ENCODE measurements around the gene H3-3A.
"Not testable (repeated sequence)": the region's sequence is repeated elsewhere in the genome, so short reads cannot be mapped to it uniquely, and the experiment has no call there.

Gene H3-3A

DNA sequence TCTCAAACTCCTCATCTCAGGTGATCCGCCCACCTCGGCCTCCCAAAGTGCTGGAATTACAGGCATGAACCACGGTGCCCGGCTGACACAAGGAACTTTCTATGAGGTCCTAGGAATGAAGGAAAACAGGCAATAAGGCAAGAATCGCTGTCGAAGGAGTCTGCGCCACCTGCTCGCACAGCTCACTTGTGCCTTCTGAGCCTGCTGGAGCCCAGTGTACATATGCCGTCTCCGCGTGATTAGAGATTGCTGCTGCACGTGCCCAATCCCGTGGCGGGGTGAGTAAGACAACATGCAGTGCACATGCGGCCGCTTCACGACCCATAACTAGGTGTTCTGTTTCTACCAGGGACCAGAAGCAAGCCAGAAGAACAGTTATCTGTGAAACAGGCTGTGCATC lies 24.3 kb downstream of the H3-3A start:
- no peak for DNase-seq

DNA sequence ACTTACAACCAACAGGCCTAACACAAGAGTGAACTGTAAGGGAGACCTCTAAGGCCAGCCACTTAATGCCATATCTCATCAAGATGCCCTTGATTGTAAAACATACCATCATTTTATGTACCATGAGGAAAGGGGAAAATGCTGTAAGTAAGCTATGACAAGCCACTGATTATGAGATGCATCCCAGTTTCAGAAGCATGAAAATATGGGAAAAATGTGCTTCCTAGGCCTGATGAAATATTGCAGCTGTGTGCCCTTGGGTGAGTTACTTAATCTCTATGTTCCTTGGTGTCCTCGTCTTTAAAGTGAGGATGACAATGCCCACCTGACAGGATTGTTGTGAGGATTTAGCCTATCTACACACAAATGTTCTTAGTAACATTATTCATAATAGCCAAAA lies 28.9 kb downstream of the H3-3A start:
- no peak for DNase-seq

DNA sequence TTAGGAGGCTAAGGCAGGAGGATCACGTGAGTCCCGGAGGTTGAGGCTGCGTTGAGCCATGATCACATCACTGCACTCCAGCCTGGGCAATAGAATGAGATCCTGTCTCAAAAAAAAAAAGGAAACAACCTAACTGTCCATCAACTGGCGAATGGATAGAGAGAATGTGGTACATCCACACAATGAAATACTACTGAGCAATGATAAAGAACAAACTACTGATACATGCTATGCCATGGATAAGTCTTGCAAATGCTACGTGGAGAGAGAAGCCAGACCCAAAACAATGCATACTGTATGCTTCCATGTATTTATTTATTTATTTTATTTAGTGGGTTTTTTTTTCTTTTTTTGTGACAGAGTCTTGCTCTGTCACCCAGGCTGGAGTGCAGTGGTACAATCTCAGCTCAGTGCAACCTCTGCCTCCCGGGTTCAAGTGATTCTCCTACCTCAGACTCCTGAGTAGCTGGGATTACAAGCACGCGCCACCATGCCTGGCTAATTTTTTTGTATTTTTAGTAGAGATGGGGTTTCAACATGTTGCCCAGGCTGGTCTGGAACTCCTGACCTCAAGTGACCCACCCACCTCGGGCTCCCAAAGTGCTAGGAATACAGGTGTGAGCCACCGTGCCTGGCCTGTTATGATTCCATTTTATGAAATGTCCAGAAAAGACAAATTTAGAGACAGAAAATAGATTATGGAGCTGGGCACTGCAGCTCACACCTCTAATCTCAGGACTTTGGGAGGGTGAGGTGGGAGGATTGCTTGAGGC lies 29.7 kb downstream of the H3-3A start:
- DNase-seq: not testable (repeated sequence)

DNA sequence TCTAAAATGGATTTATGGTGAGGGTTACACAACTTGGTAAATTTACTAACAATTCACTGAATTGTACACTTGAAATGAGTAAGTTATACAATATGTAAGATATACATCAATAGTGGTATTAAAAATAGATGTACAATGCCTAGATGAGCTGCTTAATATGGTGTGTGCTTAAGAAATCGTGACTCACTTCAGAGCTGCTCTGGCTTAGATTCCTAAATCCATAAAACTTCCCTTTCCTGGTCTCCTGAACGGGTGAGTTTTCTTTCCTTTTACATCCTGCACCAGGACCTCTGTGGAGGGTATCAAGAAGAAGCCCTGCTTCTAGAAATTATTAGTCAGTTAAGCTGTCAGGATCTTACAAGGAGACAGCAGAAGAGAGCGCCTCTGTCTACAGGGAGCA lies 30.4 kb downstream of the H3-3A start:
- DNase-seq: no peak

DNA sequence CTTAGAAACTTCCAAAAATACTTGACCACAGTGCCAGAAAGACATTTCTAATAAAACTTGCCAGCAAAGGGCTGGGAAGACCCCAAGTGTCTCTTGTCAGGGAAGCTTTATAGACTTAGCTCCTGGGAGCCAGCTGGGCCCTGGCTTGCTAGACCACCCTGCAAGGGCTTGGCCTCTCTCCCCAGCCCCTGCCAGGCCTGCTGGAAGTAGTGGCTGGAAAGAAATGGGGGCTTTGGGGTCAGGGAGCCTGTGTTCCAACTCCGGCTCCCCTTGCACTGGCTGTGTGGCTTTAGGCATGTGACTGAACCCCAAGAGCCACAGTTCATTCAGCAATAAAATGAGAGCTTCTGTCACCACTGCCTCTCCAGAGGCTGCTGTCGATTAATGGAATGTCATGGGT lies 31.1 kb downstream of the H3-3A start:
- no peak for DNase-seq

DNA sequence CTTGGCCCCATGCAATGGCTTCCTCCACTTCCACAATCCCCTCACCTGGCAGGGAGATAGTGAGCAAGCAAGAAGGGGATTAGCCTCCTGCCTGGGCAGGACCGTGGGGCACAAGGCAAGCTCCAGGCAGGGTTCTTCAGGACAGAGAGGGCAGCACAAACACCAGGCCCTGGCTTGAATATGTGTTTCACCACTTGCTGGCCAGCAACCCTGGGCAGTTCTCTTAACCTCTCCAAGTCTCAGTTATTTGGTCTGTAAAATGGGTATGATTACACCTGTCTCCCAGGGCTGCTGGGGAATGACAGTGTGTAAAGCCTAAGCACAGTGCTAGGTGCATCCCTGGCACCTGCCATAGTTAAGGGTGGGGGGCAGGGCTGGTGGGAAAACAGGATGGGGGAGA lies 31.9 kb downstream of the H3-3A start:
- DNase-seq: no peak

DNA sequence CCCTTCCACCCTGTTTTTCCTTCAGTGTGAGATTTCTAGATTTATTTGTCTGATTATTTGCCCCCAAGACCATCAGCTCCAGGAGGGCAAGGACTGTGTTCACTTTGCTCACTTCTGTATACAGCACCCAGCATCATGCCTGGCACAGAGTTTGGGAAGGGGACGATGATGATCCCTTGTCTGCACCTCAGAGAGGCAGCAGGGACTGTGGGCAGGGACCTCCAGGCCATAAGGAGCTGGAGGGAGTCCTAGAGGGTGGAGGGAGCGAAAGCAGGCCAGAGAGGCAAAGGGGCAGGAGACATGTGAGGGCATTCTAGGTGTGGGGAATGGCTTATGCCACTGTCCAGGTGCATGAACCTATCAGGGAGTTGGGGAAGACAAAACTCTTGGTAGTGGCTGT lies 32.8 kb downstream of the H3-3A start:
- DNase-seq: no peak

DNA sequence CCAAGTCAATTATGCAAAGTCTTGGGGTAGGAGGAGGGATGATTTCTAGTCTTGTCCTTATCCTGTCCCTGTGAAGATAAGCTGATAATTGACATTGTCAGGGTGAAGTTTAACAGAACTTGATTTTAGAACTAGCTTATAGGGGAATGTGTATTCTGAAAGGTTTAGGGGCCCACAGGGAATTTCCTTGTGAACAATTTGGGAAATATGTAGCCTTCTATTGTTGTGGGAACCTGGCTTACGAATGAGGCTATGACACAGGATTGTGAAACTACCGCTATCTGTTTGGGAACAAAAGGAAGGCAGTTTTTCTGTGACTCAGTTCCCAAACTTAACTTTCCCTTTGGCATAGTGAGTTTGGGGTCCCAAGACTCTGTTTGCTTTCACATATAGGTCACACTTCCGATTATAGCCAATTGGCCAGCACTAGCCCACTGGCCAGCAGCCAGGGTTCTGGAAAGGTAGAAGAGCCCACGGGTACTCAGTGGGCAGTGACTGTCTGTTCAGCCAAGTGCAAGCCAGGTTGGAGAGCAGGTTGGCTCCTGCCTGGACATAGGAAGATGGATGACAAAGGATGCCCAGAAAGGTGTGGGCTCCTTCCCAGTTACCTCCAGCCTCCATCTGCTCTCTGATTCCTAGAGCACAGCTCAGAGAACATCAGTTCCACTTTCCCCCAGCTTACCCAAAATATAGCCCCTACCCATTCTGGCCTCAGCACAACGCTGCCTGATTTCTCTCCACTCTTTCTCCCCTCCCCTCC lies 35.5 kb downstream of the H3-3A start:
- DNase-seq: no peak

DNA sequence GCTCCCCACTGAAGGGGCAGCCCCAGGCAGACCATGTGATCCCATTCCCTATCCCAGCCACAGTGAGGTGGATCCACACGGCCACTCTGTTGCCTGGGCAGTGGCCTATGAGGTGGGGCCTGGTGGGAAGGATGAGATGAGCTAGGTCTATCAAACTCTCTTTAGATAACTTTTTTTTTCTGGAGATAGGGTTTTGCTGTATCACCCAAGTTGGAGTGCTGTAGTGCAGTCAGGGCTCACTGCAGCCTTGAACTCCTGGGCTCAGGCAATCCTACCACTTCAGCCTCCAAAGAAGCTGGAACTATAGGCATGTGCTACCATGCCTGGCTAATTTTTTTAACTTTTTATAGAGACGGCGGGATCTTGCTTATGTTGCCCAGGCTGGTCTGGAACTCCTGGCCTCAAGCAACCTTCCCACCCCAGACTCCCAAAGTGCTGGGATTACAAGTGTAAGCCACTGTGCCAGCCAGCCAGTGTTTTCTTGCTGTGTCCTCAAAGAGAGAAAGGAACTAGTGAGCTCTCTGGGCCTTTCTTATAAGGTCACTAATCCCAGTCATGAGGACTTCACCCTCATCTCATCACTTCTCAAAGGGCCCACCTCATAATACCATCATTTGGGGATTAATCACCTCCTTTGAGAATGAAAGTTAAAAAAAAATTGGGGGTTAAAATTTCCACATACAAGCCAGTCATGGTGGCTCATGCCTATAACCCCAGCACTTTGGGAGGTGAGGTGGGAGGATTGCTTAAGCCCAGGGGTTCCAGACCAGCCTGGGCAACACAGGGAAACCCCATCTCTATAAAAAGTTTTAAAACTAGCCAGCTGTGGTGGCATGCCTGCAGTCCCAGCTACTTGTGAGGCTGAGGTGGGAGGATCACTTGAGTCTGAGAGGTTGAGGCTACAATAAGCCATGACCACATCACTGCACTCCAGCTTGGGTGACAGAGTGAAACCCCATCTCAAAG lies 36.6 kb downstream of the H3-3A start:
- DNase-seq: no peak

DNA sequence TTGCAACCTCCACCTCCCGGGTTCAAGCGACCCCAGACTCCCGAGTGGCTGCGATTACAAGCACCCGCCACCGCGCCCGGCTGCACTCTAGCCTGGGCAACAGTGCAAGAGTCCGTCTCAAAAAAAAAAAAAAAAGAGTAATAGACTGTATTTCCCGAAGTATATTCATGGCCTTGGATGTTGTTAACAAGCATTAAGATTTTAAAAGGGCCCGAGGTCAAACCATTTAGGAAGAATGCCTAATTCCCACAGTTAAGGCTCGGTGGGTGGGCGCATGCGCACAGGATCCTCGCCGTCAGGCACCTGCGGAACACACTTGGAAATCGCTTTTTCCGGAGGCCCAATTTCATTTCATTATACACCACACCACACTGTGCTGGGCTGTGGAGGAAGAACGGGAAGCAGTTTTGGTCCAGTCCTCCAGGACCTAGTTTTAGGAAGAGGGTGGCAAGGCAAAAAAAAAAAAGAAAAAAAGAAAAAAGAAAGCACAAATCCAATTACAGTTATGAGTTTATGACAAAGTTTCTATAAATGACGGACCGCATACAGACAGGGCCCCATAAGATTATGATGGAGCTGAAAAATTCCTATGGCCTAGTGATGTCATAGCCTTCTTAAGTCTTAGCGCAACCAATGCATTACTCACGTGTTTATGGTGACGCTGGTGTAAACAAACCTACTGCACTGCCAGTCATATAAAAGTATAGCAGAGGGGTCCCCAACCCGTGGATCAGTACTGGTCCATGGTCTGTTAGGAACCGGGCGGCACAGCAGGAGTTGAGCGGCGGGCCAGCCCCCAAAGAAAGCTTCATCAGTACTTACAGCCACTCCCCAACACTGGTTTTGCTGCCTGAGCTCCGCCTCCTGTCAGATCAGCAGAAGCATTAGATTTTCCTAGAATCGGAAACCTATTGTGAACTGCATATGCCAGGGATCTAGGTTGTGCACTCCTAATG lies 38.2 kb downstream of the H3-3A start:
- peak in 1 of 2 donors; percentile 19 for DNase-seq

DNA sequence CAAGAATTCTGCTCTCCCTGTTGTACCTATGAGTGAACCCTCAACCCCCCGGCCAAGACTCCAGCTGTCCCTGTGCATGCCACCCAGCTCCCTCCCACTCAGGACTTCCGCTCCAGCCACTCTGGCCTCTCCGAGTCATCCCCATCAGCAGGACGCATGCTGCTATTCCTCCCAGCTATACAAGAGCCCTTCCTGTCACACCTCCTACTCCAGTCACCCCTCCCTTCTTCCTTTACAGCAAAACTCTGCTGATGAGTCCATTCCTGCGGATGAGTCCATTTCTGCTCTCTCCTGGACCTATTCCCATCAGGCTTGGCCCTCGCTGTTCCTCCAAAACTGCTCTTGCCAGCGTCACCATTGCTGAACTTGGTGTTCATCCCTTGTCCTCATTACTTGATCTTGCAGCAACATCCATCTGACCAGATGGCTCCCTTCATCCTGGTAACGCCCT lies 42.2 kb downstream of the H3-3A start:
- DNase-seq: no peak

DNA sequence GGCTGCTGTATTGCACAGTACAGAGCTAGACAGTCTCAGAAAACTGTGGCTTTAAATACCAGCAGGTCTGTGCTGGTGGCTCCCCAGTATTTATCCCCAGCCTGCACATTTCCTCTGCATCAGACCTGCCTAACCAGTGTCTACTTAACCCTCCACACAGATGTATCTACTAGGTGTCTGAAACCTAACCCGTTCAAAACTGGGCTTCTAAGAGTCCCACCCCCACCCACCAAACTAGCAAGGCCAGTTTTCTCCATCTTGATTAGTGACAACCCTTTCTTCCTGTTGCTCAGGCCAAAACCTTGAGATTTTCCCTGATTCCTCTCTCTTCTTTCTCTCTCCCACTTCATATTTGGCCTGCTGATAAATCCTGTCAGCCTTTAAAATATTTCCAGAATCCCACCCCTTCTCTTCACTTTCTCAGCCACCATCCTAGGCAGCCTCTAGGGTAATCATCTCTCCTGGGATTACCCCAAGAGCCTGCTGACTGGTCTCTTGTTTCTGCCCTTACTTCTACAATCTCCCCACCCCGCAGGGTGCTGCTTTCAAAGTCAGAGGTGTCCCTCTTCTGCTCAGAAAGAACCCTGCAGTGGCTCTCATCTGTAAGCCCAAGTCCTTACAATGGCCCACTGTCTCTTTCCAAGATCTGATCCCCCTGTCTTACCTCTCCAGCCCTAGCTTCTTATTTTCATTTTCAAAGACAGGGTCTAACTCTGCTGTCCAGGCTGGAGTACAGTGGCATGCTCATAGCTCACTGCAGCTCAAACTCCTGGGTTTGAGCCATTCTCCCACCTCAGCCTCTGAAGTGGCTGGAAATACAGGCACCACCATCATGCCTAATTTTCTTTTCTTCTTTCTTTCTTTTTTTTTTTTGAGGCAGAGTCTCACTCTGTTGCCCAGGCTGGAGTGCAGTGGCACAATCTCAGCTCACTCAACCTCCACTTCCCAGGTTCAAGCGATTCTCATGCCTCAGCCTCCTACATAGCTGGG lies 45.2 kb downstream of the H3-3A start:
- DNase-seq: no peak

DNA sequence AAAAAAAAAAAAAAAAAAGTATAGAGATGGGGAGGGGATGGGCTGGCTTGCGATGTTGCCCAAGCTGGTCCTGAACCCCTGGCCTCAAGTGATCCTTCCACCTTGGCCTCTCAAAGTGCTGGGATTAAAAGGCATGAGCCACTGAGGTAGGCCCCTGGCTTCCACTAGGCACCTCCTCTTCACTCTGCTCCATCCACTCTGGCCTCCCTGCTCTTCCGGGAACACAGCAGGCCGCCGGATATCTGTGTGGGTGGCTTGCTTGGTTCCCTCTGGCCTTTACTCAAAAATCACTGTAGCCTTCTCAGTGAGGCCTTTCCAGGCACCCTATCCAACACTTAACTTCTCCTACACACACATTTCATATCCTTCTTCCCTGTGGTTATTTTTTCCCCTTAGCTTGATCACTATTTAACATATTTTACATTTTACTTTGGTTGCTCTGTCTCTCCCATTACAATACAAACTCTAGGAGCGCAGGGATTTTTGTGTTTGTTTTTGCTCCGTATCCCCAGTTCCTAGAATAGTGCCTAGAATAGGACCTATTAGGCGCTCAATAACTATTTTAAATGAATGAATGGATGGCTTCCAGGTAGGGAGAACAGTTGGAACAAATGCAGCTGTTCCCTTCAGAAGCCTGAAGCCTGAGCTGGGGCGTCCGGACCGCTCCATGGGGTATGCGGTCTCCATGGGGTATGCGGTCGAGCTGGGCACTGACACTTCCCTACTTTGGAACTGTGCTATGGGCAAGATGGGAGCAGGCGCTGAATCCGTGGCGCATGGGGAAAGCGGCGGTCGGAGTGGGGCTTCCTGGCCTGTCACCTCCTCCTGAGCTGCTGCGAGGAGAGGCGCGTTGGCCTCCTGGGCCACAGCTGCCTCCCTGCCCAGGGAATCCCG lies 46.7 kb downstream of the H3-3A start:
- no peak for DNase-seq

DNA sequence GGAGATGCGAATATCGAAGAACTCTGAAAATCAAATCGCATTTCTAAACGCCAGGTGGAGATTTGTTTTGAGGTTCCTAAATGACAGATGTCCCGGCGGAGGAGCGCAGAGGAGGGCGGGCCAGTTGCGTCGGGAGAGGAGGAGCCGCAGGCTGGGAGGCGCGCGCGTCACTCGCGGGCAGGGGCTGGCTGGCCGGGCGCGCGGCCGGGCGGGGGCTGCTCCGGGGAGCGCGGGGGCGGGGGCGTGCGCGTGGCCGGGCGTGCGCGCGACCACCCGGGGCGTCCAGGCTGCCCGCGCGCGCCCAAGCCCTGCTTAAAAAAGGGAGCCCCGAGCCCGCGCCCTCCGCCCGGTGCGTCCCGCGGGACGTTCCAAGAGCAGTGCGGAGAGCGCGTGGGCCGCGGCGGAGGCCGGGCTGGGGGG lies 47.3 kb downstream of the H3-3A start:
- DNase-seq: peak; percentile 81 to 93

DNA sequence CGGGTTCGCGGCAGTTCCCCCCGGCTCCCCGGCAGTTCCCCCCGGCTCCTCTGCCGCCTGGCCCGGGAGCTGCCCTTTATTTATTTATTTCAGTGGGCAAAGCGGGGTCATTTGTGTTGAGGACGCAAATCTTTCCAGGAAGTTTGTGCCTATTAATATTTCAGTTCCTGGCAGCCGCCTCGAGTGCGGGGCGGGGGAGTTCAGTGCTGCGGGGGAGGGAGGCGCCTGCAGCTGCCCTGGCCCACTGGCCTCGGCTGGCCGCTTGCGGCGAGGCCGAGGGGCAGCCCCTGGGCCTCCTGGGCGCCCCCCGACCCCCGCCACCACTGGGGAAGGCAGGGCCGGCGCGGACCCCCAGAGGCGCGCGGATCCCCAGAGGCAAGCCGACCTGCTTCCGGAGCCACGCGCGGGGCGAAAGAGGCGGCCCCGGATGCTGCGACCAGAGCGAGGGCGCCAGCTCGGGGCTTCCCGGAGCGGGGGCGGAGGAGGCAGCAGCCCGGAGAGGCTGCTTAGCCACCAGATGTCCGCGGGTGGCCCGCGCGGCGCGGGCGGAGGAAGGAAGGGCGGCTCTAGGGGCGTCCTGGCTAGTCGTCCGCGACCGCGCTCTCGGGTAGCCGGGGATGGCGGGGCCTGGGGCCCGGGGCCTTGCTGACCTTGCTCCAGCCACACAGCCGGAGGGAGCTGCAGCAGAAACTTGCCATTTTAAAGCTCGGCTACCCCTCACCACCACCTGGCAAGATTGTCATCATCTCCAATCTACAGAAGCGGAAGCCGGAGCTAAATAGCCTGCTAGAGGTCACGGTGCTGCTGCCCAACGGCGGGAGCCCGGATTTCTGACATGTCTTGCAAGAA lies 48.0 kb downstream of the H3-3A start:
- DNase-seq: peak in 1 of 2 donors; percentile 78

DNA sequence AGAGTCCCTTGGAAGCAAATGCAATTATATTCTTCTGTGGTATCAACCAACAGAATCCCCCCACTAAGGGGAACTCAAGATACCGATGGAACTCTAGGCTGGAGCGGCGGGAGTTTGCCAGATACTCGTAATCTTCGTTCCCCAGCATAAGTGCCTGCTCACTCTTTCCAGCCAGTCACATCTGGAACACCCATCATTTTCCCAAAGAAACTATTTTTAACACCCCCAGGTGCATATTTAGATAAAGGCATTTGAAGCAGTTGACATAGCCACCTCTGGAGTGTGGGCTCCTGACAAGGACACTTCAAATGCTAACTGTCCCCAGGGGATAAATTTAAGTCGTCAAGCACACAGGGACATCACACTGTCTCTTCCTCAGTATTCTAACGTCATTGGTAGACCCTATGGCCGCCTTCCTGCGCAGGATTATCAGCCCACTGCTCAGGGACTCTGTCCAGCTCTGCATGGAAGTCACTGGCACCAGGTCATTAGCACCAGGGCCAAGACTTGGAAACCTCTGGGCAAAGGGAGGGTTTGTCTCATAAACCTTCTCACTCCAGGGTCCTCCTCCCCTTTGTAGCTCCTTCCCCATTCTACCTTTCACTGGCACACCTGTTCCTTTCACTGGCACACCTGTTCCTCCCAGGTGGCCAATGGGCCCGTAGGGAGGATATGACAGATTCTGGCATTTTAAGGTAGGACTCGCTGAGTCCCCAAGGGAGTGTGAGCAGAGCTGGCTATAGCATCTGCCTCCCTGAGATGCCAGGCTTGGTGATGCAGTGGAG lies 48.8 kb downstream of the H3-3A start:
- no peak for DNase-seq

DNA sequence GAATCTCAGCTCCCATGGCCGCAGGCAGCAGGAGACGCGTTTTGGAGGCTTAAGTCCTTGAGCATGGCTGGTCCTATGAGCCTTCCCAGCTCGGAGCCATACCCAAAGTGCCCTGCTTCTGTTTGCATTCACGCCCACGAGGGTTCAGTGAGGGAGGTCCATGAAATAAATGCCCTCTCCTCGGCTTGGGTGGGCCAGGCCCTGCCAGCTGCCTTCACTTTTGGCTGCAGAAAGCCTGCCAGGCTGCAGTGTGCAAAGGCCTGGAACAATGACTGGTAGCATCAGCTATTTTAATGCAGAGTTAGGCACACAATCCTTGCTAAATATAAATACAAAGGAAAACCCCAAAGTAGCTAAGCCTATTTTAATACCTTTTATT lies 49.4 kb downstream of the H3-3A start:
- DNase-seq: peak in 1 of 2 donors; percentile 34

DNA sequence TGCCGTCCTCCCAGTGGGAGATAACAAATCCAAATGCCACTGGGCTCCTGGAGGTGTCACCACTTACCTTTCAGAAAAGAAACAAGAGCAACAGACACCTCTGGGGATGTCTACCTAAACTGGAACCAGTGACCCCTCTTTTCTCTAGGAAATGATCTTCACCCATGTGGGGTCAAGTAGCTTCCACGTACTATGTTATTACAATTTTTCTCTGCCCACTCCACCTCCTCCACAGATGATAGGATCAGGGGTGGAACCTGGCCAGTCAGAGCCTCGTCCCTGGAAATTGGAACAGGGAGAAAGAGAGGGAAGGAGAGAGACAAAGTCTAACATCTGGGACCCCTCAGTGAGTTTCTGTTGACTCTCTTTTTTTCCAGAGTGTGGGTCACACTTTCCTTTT lies 50.1 kb downstream of the H3-3A start:
- DNase-seq: no peak
